GM12873 (cell line): ENCODE measurements around the gene GNA15.
A peak's percentile ranks its signal among the peaks of the same experiment; 100 is the strongest.

ENCODE experiments used
- TF ChIP-seq, protein P1 (sequence below): IDR thresholded peaks from 2 replicates; pipeline ENCODE4 v1.5.1; 2012; ENCODE audit warnings: low read depth, mild to moderate bottlenecking, moderate library complexity, low read length, control low read depth; ENCODE audit not compliant: insufficient read depth; ENCODE audit errors: missing control alignments

The GNA15 gene

DNA sequence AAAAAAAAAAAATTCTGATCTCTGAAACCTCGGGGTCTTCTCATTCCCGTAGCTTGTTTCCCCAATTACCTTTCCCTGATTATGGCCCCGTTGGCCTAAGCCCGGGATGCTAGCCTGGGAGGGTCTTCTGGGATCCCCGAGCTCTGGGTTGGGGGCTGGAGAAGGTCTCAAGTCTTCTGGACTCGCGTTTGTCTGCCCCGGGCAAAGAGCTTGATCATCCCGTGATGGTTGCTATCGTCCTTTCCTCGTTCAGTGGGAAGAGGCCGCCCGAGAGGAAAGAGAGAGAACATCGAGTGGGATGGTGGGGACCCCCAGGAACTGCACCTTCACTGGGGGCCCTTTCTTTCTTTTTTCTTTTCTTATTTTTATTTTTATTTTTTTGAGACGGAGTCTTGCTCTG is 2.4 kb downstream of the GNA15 start:
- TF ChIP-seq, protein P1, sequence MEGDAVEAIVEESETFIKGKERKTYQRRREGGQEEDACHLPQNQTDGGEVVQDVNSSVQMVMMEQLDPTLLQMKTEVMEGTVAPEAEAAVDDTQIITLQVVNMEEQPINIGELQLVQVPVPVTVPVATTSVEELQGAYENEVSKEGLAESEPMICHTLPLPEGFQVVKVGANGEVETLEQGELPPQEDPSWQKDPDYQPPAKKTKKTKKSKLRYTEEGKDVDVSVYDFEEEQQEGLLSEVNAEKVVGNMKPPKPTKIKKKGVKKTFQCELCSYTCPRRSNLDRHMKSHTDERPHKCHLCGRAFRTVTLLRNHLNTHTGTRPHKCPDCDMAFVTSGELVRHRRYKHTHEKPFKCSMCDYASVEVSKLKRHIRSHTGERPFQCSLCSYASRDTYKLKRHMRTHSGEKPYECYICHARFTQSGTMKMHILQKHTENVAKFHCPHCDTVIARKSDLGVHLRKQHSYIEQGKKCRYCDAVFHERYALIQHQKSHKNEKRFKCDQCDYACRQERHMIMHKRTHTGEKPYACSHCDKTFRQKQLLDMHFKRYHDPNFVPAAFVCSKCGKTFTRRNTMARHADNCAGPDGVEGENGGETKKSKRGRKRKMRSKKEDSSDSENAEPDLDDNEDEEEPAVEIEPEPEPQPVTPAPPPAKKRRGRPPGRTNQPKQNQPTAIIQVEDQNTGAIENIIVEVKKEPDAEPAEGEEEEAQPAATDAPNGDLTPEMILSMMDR, result no peak

DNA sequence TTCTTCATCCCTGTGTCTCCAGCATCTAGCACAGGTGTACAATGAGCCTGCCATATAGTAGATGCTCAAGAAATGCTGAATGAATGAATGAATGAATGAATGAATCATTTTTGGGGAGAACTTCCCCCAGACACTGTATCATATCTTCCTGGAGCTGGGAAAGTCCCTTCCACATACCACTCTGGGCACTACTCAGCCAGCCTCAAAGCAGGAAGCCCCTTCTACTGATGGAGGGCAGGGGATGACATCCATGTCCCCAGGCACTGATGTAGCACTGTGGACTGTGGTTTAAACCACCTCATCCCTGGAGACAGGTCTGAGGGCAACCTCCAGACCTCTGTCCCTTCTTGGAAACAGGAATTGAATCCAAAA is 4.8 kb downstream of the GNA15 start:
- TF ChIP-seq, protein P1, result no peak

DNA sequence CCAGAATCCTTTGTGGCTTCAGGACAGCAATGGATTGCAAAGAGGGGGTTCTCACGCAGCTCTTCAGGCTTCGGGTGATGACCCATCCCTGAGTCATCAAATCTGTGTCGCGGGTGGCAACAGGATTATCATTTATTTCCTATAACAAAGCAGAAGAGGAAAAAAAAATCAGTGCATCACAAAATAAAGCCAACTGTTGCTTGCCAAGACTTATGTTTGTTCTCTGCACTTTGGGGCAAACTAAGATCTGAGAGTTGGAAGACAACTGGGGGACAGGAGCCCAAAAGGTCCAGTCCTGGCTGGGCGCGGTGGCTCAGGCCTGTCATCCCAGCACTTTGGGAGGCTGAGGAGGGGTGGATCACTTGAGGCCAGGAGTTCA is 6.4 kb downstream of the GNA15 start:
- TF ChIP-seq, protein P1, result no peak

DNA sequence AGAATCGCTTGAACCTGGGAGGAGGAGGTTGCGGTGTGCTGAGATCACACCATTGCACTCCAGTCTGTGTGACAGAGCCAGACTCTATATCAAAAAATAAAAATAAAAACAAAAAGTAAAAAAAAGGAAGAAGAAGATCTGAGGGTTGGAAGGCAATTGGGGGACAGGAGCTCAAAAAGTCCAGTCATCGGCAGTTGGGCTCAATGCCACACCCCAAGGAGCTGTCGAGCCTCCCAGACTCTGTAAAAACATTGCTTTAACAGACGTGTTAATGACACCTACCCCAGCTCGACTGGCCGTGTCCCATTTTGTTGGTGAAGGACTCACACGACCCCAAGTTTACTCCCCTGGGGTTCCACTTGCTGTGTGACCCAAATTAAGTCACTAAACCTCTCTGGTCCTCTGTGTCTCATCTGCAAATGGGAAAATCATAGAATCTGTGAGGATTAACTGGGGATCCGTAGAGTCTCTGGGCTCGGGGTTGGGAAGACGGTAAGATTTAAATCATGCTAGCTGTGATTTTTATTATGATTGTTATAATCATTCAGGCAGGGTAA is 7.0 kb downstream of the GNA15 start:
- TF ChIP-seq, protein P1, result no peak

DNA sequence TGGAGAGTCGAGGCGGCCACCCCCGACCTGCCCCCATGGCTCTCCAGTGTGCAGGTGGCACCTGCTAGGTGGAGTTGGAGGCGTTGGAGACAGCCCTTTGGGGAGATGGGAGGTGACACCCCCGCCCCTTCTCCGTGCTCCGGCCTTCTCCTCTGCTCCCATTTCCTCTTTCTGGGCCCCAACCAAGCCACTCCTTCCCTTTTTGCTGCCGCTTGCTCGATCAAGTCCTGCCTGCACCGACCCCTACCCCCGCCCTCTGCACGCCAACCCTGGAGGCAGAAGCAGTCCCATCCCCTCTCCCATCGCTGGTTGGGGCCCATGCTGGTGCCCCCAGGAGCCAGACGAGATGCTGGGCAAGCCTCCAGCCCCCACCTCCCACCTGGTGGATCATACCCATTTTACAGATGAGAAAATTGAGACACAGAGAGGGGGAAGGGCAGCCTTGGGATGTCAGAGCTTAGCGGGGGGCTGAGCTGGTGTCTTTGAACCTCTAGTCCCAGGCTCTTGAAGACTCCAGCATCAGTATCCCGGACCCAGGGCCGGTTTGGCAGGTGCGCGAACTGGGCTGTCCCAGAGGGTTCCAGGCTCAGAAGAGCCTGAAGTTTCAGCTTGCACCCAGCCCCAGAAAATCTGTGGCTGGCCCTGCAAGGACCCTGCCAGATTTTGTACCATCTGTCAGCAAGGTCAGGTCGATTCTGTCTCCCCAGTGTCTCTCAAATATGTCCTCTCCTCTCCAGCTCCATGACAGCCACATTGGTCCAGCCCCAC is 10.3 kb downstream of the GNA15 start:
- TF ChIP-seq, protein P1, result no peak

DNA sequence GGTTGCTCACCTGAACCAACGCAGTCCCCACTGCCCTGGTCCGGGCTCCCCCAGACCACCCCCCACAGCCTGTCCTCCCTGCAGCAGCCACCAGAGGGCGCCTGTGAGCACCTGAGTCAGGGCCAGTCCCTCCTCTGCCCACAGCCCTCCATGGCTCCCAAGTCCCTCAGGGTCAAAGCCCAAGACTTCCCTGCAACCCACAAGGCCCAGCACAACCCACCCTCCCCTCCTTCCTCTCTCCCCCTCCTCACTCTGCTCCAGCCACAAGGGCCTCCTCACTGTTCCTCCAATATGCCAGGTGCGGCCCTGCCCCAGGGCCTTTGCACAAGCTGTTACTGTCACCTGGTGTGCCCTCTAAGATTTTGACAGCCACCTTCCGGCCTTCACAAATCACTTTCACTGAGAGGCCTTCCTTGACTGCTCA is 10.9 kb downstream of the GNA15 start:
- TF ChIP-seq, protein P1, result peak; percentile 97

DNA sequence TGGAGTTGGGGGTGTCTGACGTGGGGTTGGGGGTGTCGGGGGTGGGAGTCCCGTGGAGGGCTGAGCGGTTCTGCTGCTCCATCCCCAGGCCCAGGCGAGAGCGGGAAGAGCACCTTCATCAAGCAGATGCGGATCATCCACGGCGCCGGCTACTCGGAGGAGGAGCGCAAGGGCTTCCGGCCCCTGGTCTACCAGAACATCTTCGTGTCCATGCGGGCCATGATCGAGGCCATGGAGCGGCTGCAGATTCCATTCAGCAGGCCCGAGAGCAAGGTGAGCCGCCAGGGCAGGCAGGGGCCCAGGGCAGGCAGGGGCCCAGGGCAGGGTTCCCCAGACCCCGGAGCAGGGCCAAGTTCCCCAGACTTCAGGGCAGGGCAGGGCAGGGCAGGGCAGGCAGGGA is 12.7 kb downstream of the GNA15 start:
- TF ChIP-seq, protein P1, result no peak
